Endothelial cell of umbilical vein (primary cell): ENCODE data around the gene PROSER1. TPM values are rescaled to one million over a fixed set of nuclear protein-coding genes. Genes with fewer than 3 reads are reported as not detected.

Experiments
- BruUV-seq: library from RNA; stranded (reverse); fragments of 400-500 nt; replicated peaks from 2 replicates; lab custom pipeline; 2021; lab: Mats Ljungman, UMichigan
- CTCF ChIA-PET: fragments of 300-600, 350-600 bp; sonication (Branson Sonifier 250); formaldehyde crosslinking; loops from one replicate; lab custom pipeline; 2021; ENCODE audit warnings: antibody characterized with exemption, inconsistent platforms; lab: Charles Lee
- POLR2A ChIA-PET: fragments of 300-600, 350-600 bp; sonication (Branson Sonifier 250); formaldehyde crosslinking; loops from one replicate; lab custom pipeline; 2021; ENCODE audit warnings: antibody characterized with exemption, inconsistent platforms; lab: Charles Lee
- DNase-seq: peaks from one replicate; pipeline ENCODE4 v3.0.0-alpha.2; 2011; ENCODE audit warnings: low read depth, low spot score
- FAIRE-seq: peaks from 2 replicates; lab custom pipeline; 2011; peaks lifted over from hg19 to GRCh38; lab: Jason Lieb, UNC
- H2AFZ ChIP-seq: 2 replicates; pipeline ENCODE4 v1.6.0; 2012; ENCODE audit warnings: low read depth, low read length, control low read depth, inconsistent platforms
- H3K27ac ChIP-seq: 2 replicates; pipeline ENCODE4 v1.5.1; 2011; ENCODE audit warnings: low read depth, mild to moderate bottlenecking, control low read depth, low read length, moderate library complexity; ENCODE audit not compliant: insufficient read depth
- H3K27me3 ChIP-seq, 2 experiments: 2 replicates each; pipeline versions ENCODE4 v1.6.0 to v1.6.1; 2011; ENCODE audit warnings: low read length in 2 of 2, mixed read lengths in 1 of 2; ENCODE audit not compliant: control insufficient read depth in 2 of 2, insufficient read depth in 2 of 2
- H3K36me3 ChIP-seq, 2 experiments: 2 replicates in 1 of 2; 3 replicates in 1 of 2; pipeline ENCODE4 v1.5.1; 2011; ENCODE audit warnings: low read length in 2 of 2, mild to moderate bottlenecking in 1 of 2, moderate library complexity in 1 of 2; ENCODE audit not compliant: control insufficient read depth in 2 of 2, insufficient read depth in 2 of 2; ENCODE audit errors: extremely low read depth in 1 of 2
- H3K4me1 ChIP-seq: 3 replicates; pipeline ENCODE4 v1.5.1; 2011; ENCODE audit warnings: mild to moderate bottlenecking, low read length; ENCODE audit not compliant: control insufficient read depth, insufficient read depth; ENCODE audit errors: extremely low read depth
- H3K4me2 ChIP-seq: 2 replicates; pipeline ENCODE4 v1.6.1; 2011; ENCODE audit warnings: low read length, control low read depth, mixed read lengths; ENCODE audit not compliant: insufficient read depth
- H3K4me3 ChIP-seq, 3 experiments: fragments of 200-600 bp in 1 of 3; sonication (generic), shearing (Covaris generic) in 1 of 3; replicated peaks in 1 of 3; 2 replicates each; pipeline ENCODE4 v1.5.1; 2011 to 2016; ENCODE audit warnings: control low read depth in 3 of 3, low read length in 3 of 3, mild to moderate bottlenecking in 2 of 3, inconsistent platforms in 1 of 3, low read depth in 1 of 3, moderate library complexity in 1 of 3; ENCODE audit not compliant: insufficient read depth in 1 of 3
- H3K79me2 ChIP-seq: 2 replicates; pipeline ENCODE4 v1.6.0; 2012; ENCODE audit warnings: low read length, inconsistent platforms; ENCODE audit not compliant: control insufficient read depth, insufficient read depth
- H3K9ac ChIP-seq: replicated peaks from 2 replicates; pipeline ENCODE3; 2011; ENCODE audit warnings: low read length, control low read depth; ENCODE audit not compliant: insufficient read depth; ENCODE audit errors: extremely low read depth
- H3K9me1 ChIP-seq: replicated peaks from 3 replicates; pipeline ENCODE4 v1.6.0; 2011; ENCODE audit warnings: mild to moderate bottlenecking, low read length; ENCODE audit not compliant: control insufficient read depth, insufficient read depth; ENCODE audit errors: extremely low read depth
- H3K9me3 ChIP-seq: replicated peaks from 2 replicates; pipeline ENCODE4 v1.5.1; 2012; ENCODE audit warnings: low read length, inconsistent platforms; ENCODE audit not compliant: control insufficient read depth, insufficient read depth
- H4K20me1 ChIP-seq: replicated peaks from 2 replicates; pipeline ENCODE3; 2011; ENCODE audit warnings: mild to moderate bottlenecking, low read length; ENCODE audit not compliant: control insufficient read depth, insufficient read depth; ENCODE audit errors: extremely low read depth
- CTCF ChIP-seq, 2 donors: IDR thresholded peaks; 1 replicate in 1 of 2; 2 replicates in 1 of 2; pipeline ENCODE4 v1.5.1; 2011; ENCODE audit warnings: low read length in 2 of 2, mild to moderate bottlenecking in 2 of 2, moderate library complexity in 2 of 2, control low read depth in 1 of 2, inconsistent platforms in 1 of 2, low read depth in 1 of 2; ENCODE audit not compliant: insufficient read depth in 1 of 2; ENCODE audit errors: extremely low read depth in 1 of 2
- EZH2 ChIP-seq: IDR thresholded peaks from 2 replicates; pipeline ENCODE4 v1.6.1; 2012; ENCODE audit warnings: borderline replicate concordance, low read depth, mild to moderate bottlenecking, moderate library complexity, low read length, inconsistent platforms; ENCODE audit not compliant: severe bottlenecking
- FOS ChIP-seq: IDR thresholded peaks from 2 replicates; pipeline ENCODE4 v1.6.1; 2011; ENCODE audit warnings: mild to moderate bottlenecking, low read length, moderate library complexity, borderline replicate concordance; ENCODE audit not compliant: insufficient read depth
- GATA2 ChIP-seq: IDR thresholded peaks from 2 replicates; pipeline ENCODE4 v1.7.0; 2011; ENCODE audit warnings: low read depth, mild to moderate bottlenecking, moderate library complexity, mixed read lengths, low read length; ENCODE audit not compliant: insufficient read length, insufficient read depth
- JUN ChIP-seq: IDR thresholded peaks from 2 replicates; pipeline ENCODE4 v1.6.1; 2011; ENCODE audit warnings: borderline replicate concordance, low read depth; ENCODE audit not compliant: insufficient read length, insufficient read depth
- MAX ChIP-seq: IDR thresholded peaks from 2 replicates; pipeline ENCODE4 v1.6.1; 2011; ENCODE audit not compliant: insufficient read depth, insufficient read length
- MYC ChIP-seq: IDR thresholded peaks from one replicate; pipeline ENCODE4 v1.6.1; 2011; ENCODE audit warnings: mild to moderate bottlenecking, low read depth, low read length
- POLR2A ChIP-seq: IDR thresholded peaks from 2 replicates; pipeline ENCODE4 v1.6.1; 2012; ENCODE audit warnings: low read depth, mild to moderate bottlenecking, control low read depth, low read length
- POLR2AphosphoS5 ChIP-seq: IDR thresholded peaks from 2 replicates; pipeline ENCODE4 v1.6.1; 2012; ENCODE audit warnings: low read depth, mild to moderate bottlenecking, control low read depth, low read length, moderate library complexity; ENCODE audit not compliant: insufficient read depth
- dilution Hi-C: fragments of 300-500 bp; cut with MboI; formaldehyde crosslinking; loops from one replicate; pipeline ENCODE4 v1.15.0; 2019; ENCODE audit warnings: low sequenced_read_pairs; ENCODE audit not compliant: extremely low pct_ligation_motif_present
- intact Hi-C: fragments of 100-400 bp; cut with micrococcal nuclease; formaldehyde crosslinking; loops from one replicate; pipeline ENCODE4 v1.10.0; 2022
- polyA plus RNA-seq, 4 experiments: library from polyadenylated mRNA; depleted of rRNA in 3 of 4; stranded (reverse) in 3 of 4; unstranded in 1 of 4; fragments of >200 nt; gene quantifications; 2 replicates each; pipeline versions ENCODE4 v1.2.1 to v1.2.3, GENCODE V29; 2011 to 2012; ENCODE audit warnings: missing spikeins in 1 of 4
- total RNA-seq: library from RNA; stranded (reverse); gene quantifications from 2 replicates; pipeline ENCODE4 v1.2.3, GENCODE V29; 2021

The PROSER1 gene
- total and polyA plus RNA-seq, 2 donors (not counting 3 experiments of a cell fraction or from before 2014, with no cell fraction given) = 38.3 to 40.4 TPM

- no peak for DNase-seq
- no peaks in the 10 kb centered on the region for H3K9me1 ChIP-seq
- H3K4me3 ChIP-seq = no peak overlapping the region
- H3K79me2 ChIP-seq = no peaks in the 10 kb centered on the region
- H3K4me2 ChIP-seq = no peak overlapping the region
- H3K27ac ChIP-seq = no peak overlapping the region
- H2AFZ ChIP-seq = no peak overlapping the region
- H3K27me3 ChIP-seq = peaks cover 0 to 7% of the 10 kb centered on the region in 2 experiments
- no peak for FAIRE-seq
- H3K36me3 ChIP-seq = no peaks in the 10 kb centered on the region
- H3K4me1 ChIP-seq = no peaks in the 10 kb centered on the region
- CTCF ChIA-PET = no interaction called here
- dilution Hi-C loops = no loop called here
- H4K20me1 ChIP-seq = no peaks in the 10 kb centered on the region
- intact Hi-C loops = no loop called here
- BruUV-seq = no TSS peak
- no peak overlapping the region for H3K9ac ChIP-seq
- POLR2A ChIA-PET = no interaction called here
- no peaks in the 10 kb centered on the region for H3K9me3 ChIP-seq
- TF ChIP-seq POLR2A (no peak), MAX (no peak), JUN (no peak), CTCF (IDR thresholded peaks at IDR 0.05; ENCODE audit: extremely low read depth in 1 of 2, insufficient read depth in 1 of 2, low read depth in 1 of 2, low read length in 2 of 2) (no peak), FOS (no peak), MYC (no peak), POLR2AphosphoS5 (no peak), GATA2 (no peak), EZH2 (no peak)
Measured at GRCh38 chr13:38979891-38980749, 57.8 kb downstream of the PROSER1 start.
